Activated CD4-positive, alpha-beta T cell treated with anti-CD3 and anti-CD28 coated beads, Interleukin-2, amount 50 U/mL, for 48 hours (primary cell): ENCODE measurements around the gene CYYR1.

Experiments
- DNase-seq, 2 experiments: peaks; one replicate each; pipeline ENCODE4 v3.0.0-alpha.2; 2020

CYYR1 gene

DNA sequence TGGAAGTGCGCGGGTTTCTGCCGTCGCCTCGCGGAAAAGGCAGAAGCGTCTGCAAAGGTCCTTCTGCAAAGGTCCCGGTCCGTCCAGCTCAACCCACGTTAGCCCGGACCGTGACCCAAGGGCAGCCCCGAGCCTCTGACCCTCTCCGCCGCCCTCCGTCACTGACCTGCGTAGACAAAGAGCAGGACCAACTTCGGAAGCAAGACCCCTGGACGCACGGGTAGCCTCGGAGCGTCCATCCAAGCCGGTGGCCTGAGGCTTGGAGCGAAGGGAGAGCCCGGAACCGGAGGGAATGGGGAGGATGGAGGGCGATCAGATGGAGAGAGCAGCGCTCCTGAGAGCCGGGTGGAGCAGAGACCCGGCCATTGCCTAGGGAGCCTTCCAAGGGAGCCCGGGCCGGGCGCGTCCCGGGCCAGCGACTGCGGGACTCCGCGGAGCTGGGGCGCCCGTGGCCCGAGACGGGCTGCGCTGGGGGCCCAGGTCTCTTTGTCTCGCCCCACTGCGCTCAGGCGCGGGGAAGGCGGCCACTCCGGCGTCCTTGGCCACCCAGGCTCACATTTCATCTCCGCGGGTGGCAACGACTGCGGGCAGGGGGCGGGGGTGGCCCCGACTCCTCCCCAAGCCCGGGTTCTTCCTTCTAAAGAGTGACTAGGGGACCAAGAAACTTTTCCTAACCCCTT lies at the start of gene CYYR1:
CYYR1 (minus strand) TSS at position 585 of the 680 bp plus-strand sequence; CDS start at position 239, 346 bp downstream.
- no peak for DNase-seq

DNA sequence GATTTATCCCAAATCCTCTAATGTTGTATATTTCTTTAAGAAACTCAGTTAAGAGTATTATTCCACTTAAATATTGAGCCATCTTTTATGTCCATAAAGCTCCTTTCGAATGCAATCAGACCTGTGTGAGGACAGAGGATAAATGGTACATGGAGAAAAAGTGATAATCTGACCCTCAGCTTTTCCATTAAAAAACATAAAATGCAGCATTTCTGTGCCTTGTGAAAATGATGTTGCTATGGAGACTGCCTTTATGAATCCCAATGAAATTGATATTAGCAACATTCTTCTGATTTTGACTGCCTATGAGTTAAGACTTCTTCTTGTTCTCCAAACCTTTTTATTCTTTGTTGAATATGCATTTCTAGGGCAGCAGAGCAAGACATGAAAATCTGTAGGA lies 44.1 kb upstream of the CYYR1 start:
- no peak for DNase-seq

DNA sequence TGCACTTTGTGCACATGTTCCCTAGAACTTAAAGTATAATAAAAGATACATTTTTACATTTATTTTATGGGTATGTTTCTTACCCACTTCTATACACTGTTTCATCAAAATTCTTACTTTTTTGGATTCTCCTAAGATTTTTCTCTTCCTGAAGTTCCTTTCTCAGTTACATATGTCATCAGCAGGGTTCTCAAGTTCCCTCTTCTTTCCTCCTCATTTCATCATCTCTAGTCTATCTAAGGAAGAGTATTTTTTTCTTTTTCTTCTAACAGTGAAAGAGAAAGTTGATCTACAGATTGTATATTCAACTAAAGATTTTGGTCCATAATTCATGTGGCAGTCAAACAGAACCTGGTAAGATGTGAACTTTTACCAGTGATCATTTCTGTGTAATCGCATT lies 41.2 kb upstream of the CYYR1 start:
- DNase-seq = no peak

DNA sequence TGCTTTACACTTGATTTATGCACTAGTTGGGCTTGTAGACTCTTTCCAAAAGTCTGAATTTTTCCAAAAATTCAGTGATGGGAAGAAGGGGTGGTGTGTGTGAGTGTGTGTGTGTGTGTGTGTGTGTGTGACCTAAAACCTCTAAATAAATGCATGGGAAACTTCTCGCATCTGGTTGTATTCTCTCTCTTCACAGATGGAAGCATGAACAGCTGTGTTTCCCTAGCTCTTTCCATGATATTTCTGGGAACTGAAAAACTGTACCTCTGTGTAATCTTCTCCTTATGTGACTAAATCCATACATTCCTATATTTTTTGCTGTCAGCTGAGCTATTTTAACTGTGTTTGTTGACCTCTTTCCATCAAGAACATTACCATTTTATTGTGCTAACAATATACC lies 26.2 kb upstream of the CYYR1 start:
- no peak for DNase-seq

DNA sequence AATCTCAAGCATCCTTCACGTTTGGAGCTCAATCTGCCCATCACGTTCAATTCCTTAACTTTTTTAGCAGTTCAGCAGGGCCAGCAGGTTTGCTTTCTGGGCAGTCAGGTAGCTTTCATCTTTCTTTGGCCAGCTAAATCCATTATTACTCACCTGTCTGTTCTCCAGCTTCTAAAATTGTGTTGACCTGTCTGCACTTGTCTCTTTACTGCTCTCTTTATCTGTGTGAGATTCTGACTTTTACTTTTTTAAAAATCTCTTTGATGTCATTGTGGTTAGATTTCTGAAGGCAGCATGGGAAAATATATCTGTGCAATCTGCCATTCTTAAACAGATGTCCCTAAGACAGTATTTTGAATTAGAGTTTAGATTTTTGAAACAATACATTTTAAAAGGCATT lies 24.9 kb upstream of the CYYR1 start:
- DNase-seq = no peak

DNA sequence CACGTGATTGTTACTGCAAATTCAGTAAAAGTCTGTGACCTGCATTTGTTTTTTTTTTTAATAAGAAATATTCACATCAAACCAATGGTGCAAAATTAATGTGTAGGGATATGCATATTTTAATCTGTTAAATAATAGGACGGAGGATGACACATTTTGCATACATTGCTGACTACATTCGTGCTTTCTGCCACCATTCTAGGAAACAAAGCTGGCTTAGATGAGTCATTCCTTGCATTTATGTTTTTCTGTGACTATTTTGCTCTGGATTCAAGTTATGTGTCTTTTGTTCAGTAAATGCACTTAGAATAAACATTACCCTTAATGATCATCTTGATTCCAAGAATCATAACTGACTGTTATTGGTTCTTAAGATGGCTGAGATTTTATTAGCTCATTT lies 23.9 kb upstream of the CYYR1 start:
- no peak for DNase-seq

DNA sequence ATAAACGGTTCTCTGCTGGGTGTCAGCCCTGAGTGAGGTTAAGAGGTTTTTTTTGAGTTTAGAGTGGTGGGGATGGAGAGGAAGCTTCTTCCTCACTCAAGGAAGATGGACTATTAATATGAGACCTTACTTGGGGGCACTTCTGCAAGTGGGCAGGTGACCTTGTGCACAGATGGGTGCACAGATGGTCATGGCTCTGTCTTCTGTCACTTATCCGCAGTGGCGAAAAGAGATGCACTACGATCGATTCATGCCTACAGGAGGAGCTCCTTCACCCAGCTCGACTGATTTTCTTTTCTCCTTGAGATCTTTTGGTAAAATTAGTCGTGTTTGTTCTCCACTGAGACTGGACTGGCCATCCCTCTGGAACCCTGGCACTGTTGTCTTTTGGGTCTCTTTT lies 22.9 kb upstream of the CYYR1 start:
- no peak for DNase-seq

DNA sequence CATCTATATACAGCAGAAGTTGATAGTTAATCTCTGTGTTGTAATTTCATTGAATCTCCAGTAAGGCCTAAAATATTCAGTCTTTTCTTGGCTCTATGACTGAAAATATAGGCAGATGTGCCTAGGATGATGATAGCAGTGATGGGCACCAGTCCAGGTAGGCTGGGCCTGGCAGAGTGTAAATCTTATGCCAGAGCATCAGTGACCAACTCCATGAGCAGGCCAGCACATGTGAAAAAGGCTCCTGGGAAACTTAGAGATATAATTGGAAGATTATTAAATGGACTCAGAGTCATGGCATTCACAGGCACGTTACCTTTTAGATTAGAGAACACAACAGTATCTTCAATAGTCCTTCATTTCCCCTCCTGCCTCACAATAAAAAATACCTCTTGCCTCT lies 20.7 kb upstream of the CYYR1 start:
- no peak for DNase-seq

DNA sequence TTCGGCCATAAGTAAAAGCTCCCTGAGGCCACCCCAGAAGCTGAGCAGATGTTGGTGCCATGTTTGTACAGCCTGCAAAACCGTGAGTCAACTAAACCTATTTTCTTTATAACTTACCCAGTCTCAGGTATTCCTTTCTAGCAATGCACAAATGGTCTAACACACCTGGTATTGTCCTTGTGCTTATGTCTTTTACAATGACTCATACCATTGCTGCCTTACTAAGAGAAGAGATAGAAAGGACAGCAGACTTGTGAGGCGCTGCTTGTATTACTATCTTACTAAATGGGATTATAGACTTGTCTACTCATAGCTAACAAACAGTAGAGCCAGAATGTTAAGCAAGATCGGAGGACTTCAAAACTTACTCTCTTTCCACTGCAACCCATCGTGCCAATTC lies 18.5 kb upstream of the CYYR1 start:
- DNase-seq = no peak

DNA sequence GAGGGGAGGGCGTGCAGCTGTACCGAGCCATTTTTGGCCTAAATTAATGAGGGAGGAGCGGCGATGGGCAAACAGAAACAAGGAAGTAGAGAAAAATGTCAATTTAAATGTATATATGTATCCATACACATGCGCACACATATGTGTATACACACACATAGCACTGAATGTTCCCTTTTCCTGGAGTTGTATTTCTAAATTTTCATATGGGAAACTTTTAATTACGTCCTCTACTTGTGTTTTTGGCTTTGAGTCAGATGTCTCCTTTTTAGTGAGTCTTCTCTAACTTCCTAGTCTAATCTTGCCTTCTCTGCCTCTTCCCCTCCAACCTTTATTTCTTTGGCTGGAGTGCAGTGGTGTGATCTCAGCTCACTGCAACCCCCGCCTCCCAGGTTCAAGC lies 15.4 kb upstream of the CYYR1 start:
- DNase-seq = no peak

DNA sequence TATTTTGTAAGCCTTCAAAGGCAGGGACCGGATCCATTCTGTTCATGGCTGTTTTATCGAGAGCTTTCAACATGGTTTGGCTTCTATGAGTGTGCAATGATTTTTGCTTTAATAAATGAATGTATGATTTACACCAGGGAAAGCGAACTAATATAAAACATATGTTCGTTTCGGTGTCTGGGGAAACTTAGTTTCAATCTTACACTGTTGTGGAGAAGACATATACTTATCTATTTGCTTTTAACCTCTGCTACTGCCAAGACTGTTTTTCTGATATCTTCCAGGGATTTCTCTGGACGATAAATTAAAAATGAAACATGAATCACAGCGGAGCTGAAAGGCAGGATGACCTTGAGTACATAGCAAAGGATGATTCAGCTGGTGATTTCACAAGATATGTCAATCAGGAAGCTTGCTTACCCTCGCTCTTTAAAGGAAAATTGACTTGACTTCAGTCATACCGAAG lies 14.7 kb upstream of the CYYR1 start:
- no peak for DNase-seq

DNA sequence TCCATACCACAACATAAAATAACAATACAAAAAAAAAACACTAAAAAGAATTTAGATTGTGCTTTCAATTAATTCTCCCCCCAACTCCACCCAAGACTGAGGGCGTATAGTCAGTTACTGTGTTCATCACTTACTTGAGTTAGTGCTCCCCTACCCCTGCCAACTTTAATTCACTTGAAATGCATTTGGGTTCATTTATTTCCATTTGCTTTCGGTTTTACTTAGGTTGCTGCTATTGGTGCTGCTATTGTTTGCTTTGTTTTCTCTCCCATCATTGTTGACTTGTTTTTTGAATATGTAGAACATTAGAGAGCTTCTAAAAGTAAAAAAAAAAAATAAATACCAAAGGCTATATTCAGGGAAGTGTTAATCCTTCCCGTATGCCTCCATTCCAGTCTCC lies 10.7 kb upstream of the CYYR1 start:
- no peak for DNase-seq

DNA sequence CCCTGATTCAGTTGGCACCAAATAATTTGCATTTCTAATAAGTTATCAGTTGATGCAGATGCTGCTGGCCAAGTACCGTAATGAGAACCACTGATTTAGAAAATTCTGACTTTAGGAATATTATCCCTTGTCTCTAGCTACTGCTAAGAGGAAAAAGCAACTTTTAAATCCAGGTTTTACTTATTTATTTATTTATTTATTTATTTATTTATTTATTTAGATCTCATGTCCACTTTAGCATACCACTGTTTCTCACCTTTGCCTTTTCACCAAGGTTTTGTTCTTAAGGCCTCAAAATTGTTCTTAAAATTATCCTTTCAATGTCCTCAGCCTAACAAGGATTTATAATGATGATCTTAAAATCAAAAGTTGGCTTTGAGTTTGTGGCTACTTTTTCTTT lies 8.7 kb upstream of the CYYR1 start:
- DNase-seq = no peak

DNA sequence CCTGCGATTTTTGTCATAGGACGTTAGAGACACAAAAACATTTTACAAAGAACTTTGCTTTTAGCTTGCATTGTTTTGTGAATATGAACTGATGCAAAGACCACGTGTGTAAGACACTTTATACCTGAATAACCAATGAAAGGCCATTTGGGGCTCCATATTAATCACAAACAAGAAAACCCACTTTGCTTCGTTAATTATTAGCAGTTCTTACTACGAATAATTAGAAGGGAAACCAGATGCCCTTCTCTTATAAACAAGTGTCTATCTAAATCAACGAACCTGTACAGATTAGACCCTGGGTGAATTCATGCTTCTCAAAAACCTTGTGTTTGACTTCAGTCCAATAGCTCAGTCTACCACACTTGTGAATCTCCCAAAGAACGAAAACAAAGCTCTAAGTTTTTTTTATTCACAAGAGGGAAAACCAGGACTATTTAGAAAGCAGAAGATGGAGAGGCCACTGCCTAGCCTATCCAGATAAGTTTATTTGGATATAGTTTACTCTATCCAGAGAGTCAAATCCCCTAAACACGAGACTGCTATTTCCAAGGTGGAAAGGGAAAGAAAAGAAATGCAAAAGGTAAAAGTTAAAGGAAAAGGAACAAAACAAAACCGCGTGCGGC lies 897 bp downstream of the CYYR1 start:
- no peak for DNase-seq

DNA sequence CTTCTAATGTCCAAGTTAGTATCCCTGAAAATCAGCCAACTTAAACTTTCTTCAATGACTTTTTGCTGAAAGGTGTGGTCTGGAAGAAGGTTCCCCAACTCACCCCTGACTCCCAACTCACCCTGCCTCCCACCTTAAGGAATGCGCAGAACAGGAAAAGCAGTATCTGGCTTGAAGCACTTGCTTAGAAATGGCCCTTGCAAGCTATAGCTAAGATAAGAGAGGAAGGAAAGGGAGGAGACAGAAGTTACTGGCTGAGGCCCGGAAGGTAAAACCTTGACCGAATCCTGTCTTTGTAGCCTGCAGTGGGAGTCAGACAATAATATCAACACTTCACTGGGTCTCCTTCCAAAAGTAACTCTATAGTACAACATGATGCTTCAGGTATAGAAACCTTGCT lies 2.9 kb downstream of the CYYR1 start:
- no peak for DNase-seq

DNA sequence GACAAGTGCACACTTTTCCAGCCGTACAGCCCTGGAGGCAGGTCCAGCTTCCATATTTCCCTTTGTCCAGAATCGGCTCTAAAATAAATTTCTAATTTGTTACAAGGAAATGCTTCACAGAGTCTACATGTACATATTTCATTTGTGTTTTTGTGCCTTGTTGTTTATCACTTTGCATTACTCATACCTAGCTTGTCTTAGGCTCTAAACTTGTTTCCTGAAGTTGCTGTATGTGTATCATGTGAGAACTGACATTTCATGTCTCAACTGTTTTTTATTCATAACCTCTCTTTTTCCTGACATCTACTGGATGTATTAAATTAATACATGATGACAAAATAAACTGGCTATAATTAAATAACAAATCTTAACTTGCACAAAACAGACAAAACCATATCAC lies 7.5 kb downstream of the CYYR1 start:
- no peak for DNase-seq

DNA sequence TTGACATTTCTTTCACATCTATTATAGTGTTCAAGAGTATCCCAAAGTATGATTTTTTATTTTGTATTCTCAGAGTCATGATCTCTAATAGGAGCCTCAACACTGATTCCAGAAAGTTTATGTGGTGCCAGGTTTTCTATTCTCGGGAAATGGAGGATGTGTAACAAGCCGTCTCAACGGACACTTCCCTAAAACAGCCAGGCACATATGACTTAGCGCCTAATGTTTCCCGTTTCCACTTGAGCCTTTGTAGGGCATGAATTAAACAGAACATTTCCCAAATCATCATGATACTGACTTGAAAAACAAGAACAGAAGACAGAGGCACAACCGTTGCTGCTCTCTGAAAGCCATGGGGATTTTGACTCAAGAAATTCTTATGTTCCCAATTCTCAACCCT lies 8.0 kb downstream of the CYYR1 start:
- no peak for DNase-seq

DNA sequence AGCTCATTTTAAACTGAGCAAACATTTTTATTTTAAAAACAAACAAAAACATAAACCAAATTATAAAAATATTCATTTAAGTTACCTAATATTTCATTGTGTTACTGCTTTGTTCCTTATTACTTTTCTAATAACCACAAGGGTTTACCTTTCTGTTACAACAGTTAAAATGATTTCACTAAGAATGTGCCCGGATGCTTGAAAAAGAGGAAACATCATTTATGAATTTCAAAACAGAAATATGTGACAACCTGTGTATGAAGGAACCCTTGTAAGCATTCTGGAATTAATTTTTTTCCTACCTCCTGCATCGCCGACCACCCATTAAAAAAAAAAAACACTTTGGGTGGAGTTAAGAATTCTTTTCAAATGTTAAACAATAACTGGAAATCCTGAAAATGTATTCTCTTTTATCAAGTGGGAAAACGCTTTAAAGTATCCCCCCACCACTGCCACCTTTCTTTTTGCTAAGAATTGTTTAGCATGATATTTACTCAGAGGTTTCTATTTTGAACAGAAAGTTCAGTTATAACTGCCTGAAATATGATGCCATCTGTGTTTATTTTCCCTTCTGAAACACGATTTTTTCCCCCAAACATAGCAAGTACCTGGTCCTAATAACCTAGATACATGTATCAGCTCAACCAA lies 9.1 kb downstream of the CYYR1 start:
- no peak for DNase-seq

DNA sequence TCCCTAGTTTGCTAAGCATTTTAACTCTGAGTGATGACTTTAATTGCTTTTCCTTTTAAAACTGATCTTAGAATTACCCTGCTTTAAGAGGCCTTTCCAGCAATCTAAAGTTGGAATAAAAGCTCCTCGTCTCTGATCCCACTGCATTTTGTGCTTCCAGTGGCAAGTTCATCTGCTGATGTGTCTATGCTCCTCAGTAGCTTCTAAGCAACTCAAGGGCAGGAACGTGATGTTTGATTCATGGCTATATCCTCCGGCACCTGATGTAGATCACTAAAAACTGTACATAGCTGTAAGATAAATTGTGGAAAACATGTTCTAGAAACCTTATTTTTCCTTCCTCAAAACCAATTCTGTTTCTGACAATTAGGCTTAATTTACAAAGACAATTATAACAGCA lies 12.5 kb downstream of the CYYR1 start:
- no peak for DNase-seq

DNA sequence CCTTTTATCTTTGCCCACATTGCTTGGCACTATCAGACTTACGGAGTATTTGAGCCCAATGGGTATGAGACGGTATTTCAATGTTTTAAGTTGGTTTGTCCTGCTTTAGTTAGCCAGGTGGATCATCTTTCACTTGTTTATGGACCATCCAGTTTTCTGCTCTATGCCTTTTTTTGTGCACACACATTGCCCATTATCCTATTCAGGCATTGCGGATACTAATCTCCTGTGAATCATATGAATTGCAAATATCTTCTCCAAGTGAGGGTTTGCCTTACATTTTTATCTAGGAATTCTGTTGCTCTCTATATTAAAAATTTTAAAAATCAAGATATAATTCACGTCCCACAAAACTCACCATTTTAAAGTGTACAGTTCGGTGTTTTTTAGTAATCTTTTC lies 14.0 kb downstream of the CYYR1 start:
- DNase-seq = no peak

DNA sequence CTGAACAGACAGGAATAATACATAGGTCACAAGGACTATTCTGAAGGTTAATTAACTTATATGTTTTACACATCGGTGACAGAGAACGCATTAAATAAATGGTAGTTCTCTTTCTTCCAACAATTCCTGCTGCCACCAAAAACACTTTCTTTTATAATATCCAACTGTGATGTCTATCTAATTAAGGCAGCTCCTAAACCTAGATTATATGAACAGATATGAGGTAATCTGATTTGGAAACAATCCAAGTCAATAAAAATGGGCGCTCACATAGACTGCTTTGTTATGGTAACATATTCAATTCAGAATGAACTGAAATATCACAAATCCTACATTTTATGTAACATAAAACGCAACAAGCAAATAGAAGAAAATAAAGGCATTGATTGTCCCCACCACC lies 16.0 kb downstream of the CYYR1 start:
- DNase-seq = no peak

DNA sequence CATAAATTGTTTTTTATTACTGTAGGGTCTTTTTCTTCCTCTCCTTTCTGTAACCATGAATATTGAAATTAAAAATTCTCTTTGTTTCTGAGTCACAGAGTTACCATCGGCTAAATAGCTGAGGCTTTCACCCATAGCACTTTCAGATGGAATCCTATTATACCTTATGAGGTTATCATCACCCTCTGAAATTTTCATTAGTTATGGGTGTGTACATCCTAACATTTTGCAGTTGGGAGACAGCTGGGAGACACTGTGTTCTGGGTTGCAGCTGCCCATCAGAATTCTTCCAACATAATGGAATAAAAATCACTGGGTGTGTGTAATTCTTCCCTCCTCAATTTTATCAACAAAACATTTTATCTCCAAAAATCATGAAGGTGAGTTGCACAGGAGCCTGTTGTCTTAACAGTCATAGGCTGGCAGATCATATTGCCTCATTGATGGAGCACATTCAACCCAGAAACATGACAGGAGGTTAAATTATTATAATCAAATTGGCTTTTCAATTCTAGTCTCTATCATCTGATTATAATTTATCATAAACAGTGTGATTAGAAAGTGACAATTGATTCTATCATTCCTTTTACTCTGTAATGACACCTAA lies 17.4 kb downstream of the CYYR1 start:
- no peak for DNase-seq

DNA sequence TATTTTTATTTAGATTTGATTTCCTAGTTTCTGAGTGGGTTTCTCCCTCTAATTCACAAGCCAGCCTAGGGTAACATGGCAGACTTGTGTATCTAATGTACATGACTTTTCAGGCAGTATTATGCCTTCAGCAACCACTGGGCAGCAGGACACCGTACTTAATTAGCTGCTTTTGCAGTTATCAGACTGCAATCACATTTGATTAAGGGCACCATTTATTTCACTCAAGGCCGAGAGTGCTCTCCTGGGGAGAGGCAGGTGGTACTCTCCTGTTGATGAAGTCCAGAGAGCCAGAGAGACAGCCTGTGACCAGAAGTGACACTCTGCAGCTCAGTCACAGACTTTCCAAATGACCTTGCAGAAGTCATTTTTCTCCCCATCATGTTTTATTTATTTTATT lies 18.7 kb downstream of the CYYR1 start:
- DNase-seq = no peak

DNA sequence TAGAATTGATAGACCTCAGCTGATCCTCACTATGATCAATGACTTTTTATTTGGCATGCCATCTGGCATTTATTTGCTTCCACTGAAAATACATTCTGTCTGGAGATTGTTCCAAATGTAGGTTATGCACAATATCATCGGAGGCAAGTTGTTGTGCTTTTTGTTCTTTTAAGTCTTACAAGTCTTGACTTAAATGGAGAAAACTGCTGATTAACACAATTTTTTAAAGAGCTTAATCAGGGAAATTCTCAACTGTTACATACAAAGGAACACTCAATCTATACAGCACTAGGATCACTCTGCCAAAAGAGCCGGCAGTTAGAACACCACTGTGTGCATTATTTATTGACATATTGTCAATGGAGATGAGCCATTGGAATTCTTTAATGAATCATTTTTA lies 19.2 kb downstream of the CYYR1 start:
- DNase-seq = no peak
